Measurements from ENCODE around the gene SIGLEC15.

Gene SIGLEC15

GRCh38 chr18:45864081-45864480 is 38.6 kb downstream of the SIGLEC15 start:
- Histone ChIP-seq H3K4me3 (ENCODE audit: low read depth in 1 of 2, low read length in 2 of 2) (no peak overlapping the region), H3K27ac (ENCODE audit: low read length) (no peak overlapping the region), H3K4me1 (ENCODE audit: control insufficient read depth in 1 of 2, insufficient read depth in 2 of 2, low read length in 2 of 2) (no peaks in the 10 kb centered on the region), H3K9me3 (ENCODE audit: control insufficient read depth in 1 of 2, low read length in 2 of 2) (no peaks in the 10 kb centered on the region), H3K36me3 (ENCODE audit: control insufficient read depth in 1 of 2, insufficient read depth in 2 of 2, low read length in 2 of 2) (peaks cover 54 to 64% of the 10 kb centered on the region in 2 donors), H3K27me3 (ENCODE audit: low read depth, low read length) (no peaks in the 10 kb centered on the region)

GRCh38 chr18:45865466-45865865 is 40.0 kb downstream of the SIGLEC15 start:
- no peaks in the 10 kb centered on the region for H3K9me3 ChIP-seq (ENCODE audit: control insufficient read depth in 1 of 2, low read length in 2 of 2)
- no peak overlapping the region for H3K4me3 ChIP-seq (ENCODE audit: low read depth in 1 of 2, low read length in 2 of 2)
- peaks cover 52 to 60% of the 10 kb centered on the region in 2 donors for H3K36me3 ChIP-seq (ENCODE audit: control insufficient read depth in 1 of 2, insufficient read depth in 2 of 2, low read length in 2 of 2)
- H3K4me1 ChIP-seq (ENCODE audit: control insufficient read depth in 1 of 2, insufficient read depth in 2 of 2, low read length in 2 of 2), result no peaks in the 10 kb centered on the region
- H3K27ac ChIP-seq (ENCODE audit: low read length), result no peak overlapping the region
- H3K27me3 ChIP-seq (ENCODE audit: low read depth, low read length), result no peaks in the 10 kb centered on the region

- no peaks in the 10 kb centered on the region for H3K4me1 ChIP-seq (ENCODE audit: control insufficient read depth in 1 of 2, insufficient read depth in 2 of 2, low read length in 2 of 2)
- H3K27ac ChIP-seq (ENCODE audit: low read length), result no peak overlapping the region
- no peaks in the 10 kb centered on the region for H3K9me3 ChIP-seq (ENCODE audit: control insufficient read depth in 1 of 2, low read length in 2 of 2)
- no peak overlapping the region for H3K4me3 ChIP-seq (ENCODE audit: low read depth in 1 of 2, low read length in 2 of 2)
- H3K36me3 ChIP-seq (ENCODE audit: control insufficient read depth in 1 of 2, insufficient read depth in 2 of 2, low read length in 2 of 2), result peaks cover 32 to 41% of the 10 kb centered on the region in 2 donors
- no peaks in the 10 kb centered on the region for H3K27me3 ChIP-seq (ENCODE audit: low read depth, low read length)
Observed at GRCh38 chr18:45870419-45870818, 44.9 kb downstream of the SIGLEC15 start.

- Histone ChIP-seq H3K4me1 (ENCODE audit: control insufficient read depth in 1 of 2, insufficient read depth in 2 of 2, low read length in 2 of 2) (no peaks in the 10 kb centered on the region), H3K36me3 (ENCODE audit: control insufficient read depth in 1 of 2, insufficient read depth in 2 of 2, low read length in 2 of 2) (peaks cover 30 to 40% of the 10 kb centered on the region in 2 donors), H3K4me3 (ENCODE audit: low read depth in 1 of 2, low read length in 2 of 2) (no peak overlapping the region), H3K27me3 (ENCODE audit: low read depth, low read length) (no peaks in the 10 kb centered on the region), H3K9me3 (ENCODE audit: control insufficient read depth in 1 of 2, low read length in 2 of 2) (no peaks in the 10 kb centered on the region), H3K27ac (ENCODE audit: low read length) (no peak overlapping the region)
Observed at GRCh38 chr18:45871431-45872084, 46.1 kb downstream of the SIGLEC15 start.

- Histone ChIP-seq H3K4me1 (ENCODE audit: control insufficient read depth in 1 of 2, insufficient read depth in 2 of 2, low read length in 2 of 2) (no peaks in the 10 kb centered on the region), H3K36me3 (ENCODE audit: control insufficient read depth in 1 of 2, insufficient read depth in 2 of 2, low read length in 2 of 2) (peaks cover 24 to 42% of the 10 kb centered on the region in 2 donors), H3K27ac (ENCODE audit: low read length) (no peak overlapping the region)
Observed at GRCh38 chr18:45874491-45875184, 49.2 kb downstream of the SIGLEC15 start.

GRCh38 chr18:45876161-45876560 is 50.7 kb downstream of the SIGLEC15 start:
- H3K27me3 ChIP-seq (ENCODE audit: low read depth, low read length), result no peaks in the 10 kb centered on the region
- H3K4me3 ChIP-seq (ENCODE audit: low read depth in 1 of 2, low read length in 2 of 2), result no peak overlapping the region
- no peaks in the 10 kb centered on the region for H3K4me1 ChIP-seq (ENCODE audit: control insufficient read depth in 1 of 2, insufficient read depth in 2 of 2, low read length in 2 of 2)
- no peak overlapping the region for H3K27ac ChIP-seq (ENCODE audit: low read length)
- no peaks in the 10 kb centered on the region for H3K9me3 ChIP-seq (ENCODE audit: control insufficient read depth in 1 of 2, low read length in 2 of 2)
- peaks cover 23 to 35% of the 10 kb centered on the region in 2 donors for H3K36me3 ChIP-seq (ENCODE audit: control insufficient read depth in 1 of 2, insufficient read depth in 2 of 2, low read length in 2 of 2)

More at GRCh38 chr18:45874491-45875184, 49.2 kb downstream of the SIGLEC15 start:
- Histone ChIP-seq H3K9me3 (ENCODE audit: control insufficient read depth in 1 of 2, low read length in 2 of 2) (no peaks in the 10 kb centered on the region), H3K27me3 (ENCODE audit: low read depth, low read length) (no peaks in the 10 kb centered on the region), H3K4me3 (ENCODE audit: low read depth in 1 of 2, low read length in 2 of 2) (no peak overlapping the region)

GRCh38 chr18:45877403-45877802 is 51.9 kb downstream of the SIGLEC15 start:
- Histone ChIP-seq H3K4me1 (ENCODE audit: control insufficient read depth in 1 of 2, insufficient read depth in 2 of 2, low read length in 2 of 2) (no peaks in the 10 kb centered on the region), H3K27ac (ENCODE audit: low read length) (no peak overlapping the region), H3K27me3 (ENCODE audit: low read depth, low read length) (no peaks in the 10 kb centered on the region), H3K4me3 (ENCODE audit: low read depth in 1 of 2, low read length in 2 of 2) (no peak overlapping the region), H3K36me3 (ENCODE audit: control insufficient read depth in 1 of 2, insufficient read depth in 2 of 2, low read length in 2 of 2) (peaks cover 34 to 35% of the 10 kb centered on the region in 2 donors), H3K9me3 (ENCODE audit: control insufficient read depth in 1 of 2, low read length in 2 of 2) (no peaks in the 10 kb centered on the region)

GRCh38 chr18:45879681-45880655 is 54.5 kb downstream of the SIGLEC15 start:
- no peaks in the 10 kb centered on the region for H3K27me3 ChIP-seq (ENCODE audit: low read depth, low read length)
- no peaks in the 10 kb centered on the region for H3K9me3 ChIP-seq (ENCODE audit: control insufficient read depth in 1 of 2, low read length in 2 of 2)
- H3K4me3 ChIP-seq (ENCODE audit: low read depth in 1 of 2, low read length in 2 of 2), result no peak overlapping the region
- H3K27ac ChIP-seq (ENCODE audit: low read length), result no peak overlapping the region
- no peaks in the 10 kb centered on the region for H3K4me1 ChIP-seq (ENCODE audit: control insufficient read depth in 1 of 2, insufficient read depth in 2 of 2, low read length in 2 of 2)
- H3K36me3 ChIP-seq (ENCODE audit: control insufficient read depth in 1 of 2, insufficient read depth in 2 of 2, low read length in 2 of 2), result peaks cover 40 to 51% of the 10 kb centered on the region in 2 donors

- H3K4me1 ChIP-seq (ENCODE audit: control insufficient read depth in 1 of 2, insufficient read depth in 2 of 2, low read length in 2 of 2), result no peaks in the 10 kb centered on the region
- H3K4me3 ChIP-seq (ENCODE audit: low read depth in 1 of 2, low read length in 2 of 2), result no peak overlapping the region
- H3K36me3 ChIP-seq (ENCODE audit: control insufficient read depth in 1 of 2, insufficient read depth in 2 of 2, low read length in 2 of 2), result peaks cover 40 to 45% of the 10 kb centered on the region in 2 donors
- H3K27ac ChIP-seq (ENCODE audit: low read length), result no peak overlapping the region
- H3K9me3 ChIP-seq (ENCODE audit: control insufficient read depth in 1 of 2, low read length in 2 of 2), result no peaks in the 10 kb centered on the region
- no peaks in the 10 kb centered on the region for H3K27me3 ChIP-seq (ENCODE audit: low read depth, low read length)
Observed at GRCh38 chr18:45880876-45881558, 55.5 kb downstream of the SIGLEC15 start.

- H3K27me3 ChIP-seq (ENCODE audit: low read depth, low read length), result no peaks in the 10 kb centered on the region
- peaks cover 19 to 34% of the 10 kb centered on the region in 2 donors for H3K36me3 ChIP-seq (ENCODE audit: control insufficient read depth in 1 of 2, insufficient read depth in 2 of 2, low read length in 2 of 2)
- H3K4me1 ChIP-seq (ENCODE audit: control insufficient read depth in 1 of 2, insufficient read depth in 2 of 2, low read length in 2 of 2), result no peaks in the 10 kb centered on the region
- H3K4me3 ChIP-seq (ENCODE audit: low read depth in 1 of 2, low read length in 2 of 2), result no peak overlapping the region
- no peak overlapping the region for H3K27ac ChIP-seq (ENCODE audit: low read length)
- no peaks in the 10 kb centered on the region for H3K9me3 ChIP-seq (ENCODE audit: control insufficient read depth in 1 of 2, low read length in 2 of 2)
Observed at GRCh38 chr18:45887585-45887984, 62.1 kb downstream of the SIGLEC15 start.
